GM19238 (cell line): ENCODE measurements around the gene FIZ1.

Experiments
- DNase-seq: peaks from one replicate; pipeline ENCODE4 v3.0.0; 2011; ENCODE audit warnings: low spot score; ENCODE audit not compliant: insufficient read length

Gene FIZ1

GRCh38 chr19:55543567-55543966 lies 55.8 kb downstream of the FIZ1 start:
- DNase-seq = no peak

DNA sequence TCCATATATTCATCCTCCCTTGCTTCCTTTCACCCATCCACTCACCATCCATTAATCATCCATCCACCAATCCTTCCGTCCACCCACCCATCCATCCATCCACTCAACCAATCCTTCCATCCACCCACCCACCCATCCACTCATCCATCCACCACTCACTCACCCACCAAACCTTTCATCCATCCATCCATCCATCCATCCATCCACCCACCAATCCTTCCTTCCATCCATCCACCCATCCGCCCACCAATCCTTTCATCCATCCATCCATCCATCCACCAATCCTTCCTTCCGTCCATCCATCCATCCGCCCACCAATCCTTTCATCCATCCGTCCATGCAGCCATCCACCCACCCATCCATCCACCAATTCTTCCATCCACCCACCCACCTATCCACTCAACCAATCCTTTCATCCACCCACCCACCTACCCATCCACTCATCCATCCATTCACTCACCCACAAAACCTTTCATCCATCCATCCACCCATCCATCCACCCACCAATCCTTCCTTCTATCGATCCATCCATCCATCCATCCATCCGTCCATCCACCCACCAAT lies 56.9 kb downstream of the FIZ1 start:
- DNase-seq = no peak
